Caco-2 (cell line): ENCODE results near the gene FAM3A. TPM values are rescaled to one million over a fixed set of nuclear protein-coding genes. Genes with fewer than 3 reads are reported as not detected.

Experiments
- BruUV-seq: library from RNA; stranded (reverse); fragments of 400-500 nt; replicated peaks from 2 replicates; lab custom pipeline; 2021; lab: Mats Ljungman, UMichigan
- CTCF ChIA-PET: fragments of 300-600 bp; sonication (Branson Sonifier 250); formaldehyde crosslinking; loops from one replicate; lab custom pipeline; 2022; ENCODE audit warnings: antibody characterized with exemption; lab: Charles Lee
- POLR2A ChIA-PET: fragments of 300-600 bp; sonication (Branson Sonifier 250); formaldehyde crosslinking; loops from one replicate; lab custom pipeline; 2022; ENCODE audit warnings: antibody characterized with exemption; lab: Charles Lee
- DNase-seq, 2 experiments: peaks; one replicate each; pipeline versions ENCODE4 v3.0.0 to v3.0.0-alpha.2; 2020 to 2022
- H3K27me3 ChIP-seq: replicated peaks from 2 replicates; pipeline ENCODE4 v1.6.0; 2011; ENCODE audit warnings: low read length; ENCODE audit not compliant: control insufficient read depth, insufficient read depth
- H3K36me3 ChIP-seq: 2 replicates; pipeline ENCODE4 v1.5.1; 2011; ENCODE audit warnings: low read length; ENCODE audit not compliant: control insufficient read depth, insufficient read depth
- H3K4me1 ChIP-seq: fragments of 250-450 bp; sonication (Bioruptor Pico); 2 replicates; pipeline ENCODE4 v1.5.1; 2020; ENCODE audit warnings: mild to moderate bottlenecking
- H3K4me3 ChIP-seq: 2 replicates; pipeline ENCODE4 v1.5.1; 2011; ENCODE audit warnings: low read depth, mild to moderate bottlenecking, control low read depth, low read length
- H3K9me3 ChIP-seq: fragments of 250-450 bp; sonication (Bioruptor Pico); 2 replicates; pipeline ENCODE4 v1.5.1; 2020; ENCODE audit warnings: mild to moderate bottlenecking, moderate library complexity
- H3K27ac Mint-ChIP-seq: one replicate; pipeline ENCODE4 v1.8.0; 2022; ENCODE audit warnings: mixed read lengths; ENCODE audit not compliant: unreplicated experiment
- H3K27me3 Mint-ChIP-seq: one replicate; pipeline ENCODE4 v1.8.0; 2022; ENCODE audit warnings: mixed read lengths; ENCODE audit not compliant: insufficient read depth, unreplicated experiment
- H3K36me3 Mint-ChIP-seq: one replicate; pipeline ENCODE4 v1.8.0; 2022; ENCODE audit warnings: mild to moderate bottlenecking, mixed read lengths; ENCODE audit not compliant: insufficient read depth, unreplicated experiment
- H3K4me1 Mint-ChIP-seq: one replicate; pipeline ENCODE4 v1.8.0; 2022; ENCODE audit warnings: low read depth, mixed read lengths; ENCODE audit not compliant: unreplicated experiment
- H3K4me3 Mint-ChIP-seq: one replicate; pipeline ENCODE4 v1.8.0; 2022; ENCODE audit warnings: mild to moderate bottlenecking, moderate library complexity, mixed read lengths; ENCODE audit not compliant: unreplicated experiment
- H3K9me3 Mint-ChIP-seq: one replicate; pipeline ENCODE4 v1.8.0; 2022; ENCODE audit warnings: mixed read lengths; ENCODE audit not compliant: unreplicated experiment
- intact Hi-C: fragments of 100-400 bp; cut with micrococcal nuclease; formaldehyde crosslinking; loops from one replicate; pipeline ENCODE4 v1.10.0; 2022; ENCODE audit not compliant: unreplicated experiment
- total RNA-seq: library from RNA; stranded (reverse); gene quantifications from 2 replicates; pipeline ENCODE4 v1.2.3, GENCODE V29; 2022
- TF ChIP-seq, protein P1 (sequence below), 2 experiments: fragments of 200-600 bp in 1 of 2; IDR thresholded peaks; 1 replicate in 1 of 2; 2 replicates in 1 of 2; pipeline versions ENCODE4 v1.5.1 to v1.8.0; 2011 to 2022; ENCODE audit warnings: antibody characterized with exemption in 1 of 2, control low read depth in 1 of 2, inconsistent platforms in 1 of 2, low read depth in 1 of 2, low read length in 1 of 2, mild to moderate bottlenecking in 1 of 2, moderate library complexity in 1 of 2; ENCODE audit not compliant: insufficient read depth in 1 of 2, severe bottlenecking in 1 of 2, unreplicated experiment in 1 of 2

The FAM3A gene
- total RNA-seq, 1 experiment from 2014 or later: 27.3 TPM

- POLR2A ChIA-PET: interaction anchor here (1.1 to 2.0 kb wide), 2 partner anchors 25 to 29 kb away, joined by 3 to 8 read pairs; partner anchors contain the start of genes SLC10A3 and UBL4A
- intact Hi-C loops: loop anchor here (5.0 kb wide), 1 partner anchor 38 kb away; the partner anchor contains the start of gene LAGE3
Observed at GRCh38 chrX:154515090-154515965, 704 bp downstream of the FAM3A start.

DNA sequence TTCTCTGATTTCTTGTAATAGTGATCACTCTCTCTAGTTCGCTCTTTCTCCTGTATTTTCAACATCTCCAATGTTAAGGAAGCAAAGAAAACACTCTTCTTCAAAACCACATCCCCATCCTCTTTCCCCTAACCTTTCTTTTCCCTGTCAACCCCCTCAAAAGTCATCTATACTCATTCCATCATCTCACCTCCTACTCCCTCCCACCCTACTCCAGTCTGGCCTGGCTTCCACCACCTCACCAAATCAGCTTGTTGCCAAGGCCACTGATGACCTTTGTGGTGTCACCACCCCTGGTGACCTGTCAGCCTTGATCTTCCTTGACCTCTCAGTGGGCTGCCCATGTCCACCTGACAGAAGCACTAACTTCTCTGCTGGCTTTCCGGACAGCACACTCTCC lies 2.3 kb downstream of the FAM3A start:
- Histone ChIP-seq H3K4me3 (no peak overlapping the region), H3K36me3 (no peaks in the 10 kb centered on the region), H3K4me1 (peaks cover 10% of the 10 kb centered on the region), H3K9me3 (no peaks in the 10 kb centered on the region), H3K27me3 (no peaks in the 10 kb centered on the region)
- BruUV-seq: no TSS peak
- ChIA-PET CTCF (no interaction called here), POLR2A (no interaction called here)
- Mint-ChIP-seq H3K36me3 (peaks cover 10% of the 10 kb centered on the region), H3K4me3 (no peak overlapping the region), H3K4me1 (peaks cover 6% of the 10 kb centered on the region), H3K27ac (no peak overlapping the region), H3K27me3 (no peaks in the 10 kb centered on the region), H3K9me3 (no peaks in the 10 kb centered on the region)
- intact Hi-C loops: no loop called here
- TF ChIP-seq, protein P1, sequence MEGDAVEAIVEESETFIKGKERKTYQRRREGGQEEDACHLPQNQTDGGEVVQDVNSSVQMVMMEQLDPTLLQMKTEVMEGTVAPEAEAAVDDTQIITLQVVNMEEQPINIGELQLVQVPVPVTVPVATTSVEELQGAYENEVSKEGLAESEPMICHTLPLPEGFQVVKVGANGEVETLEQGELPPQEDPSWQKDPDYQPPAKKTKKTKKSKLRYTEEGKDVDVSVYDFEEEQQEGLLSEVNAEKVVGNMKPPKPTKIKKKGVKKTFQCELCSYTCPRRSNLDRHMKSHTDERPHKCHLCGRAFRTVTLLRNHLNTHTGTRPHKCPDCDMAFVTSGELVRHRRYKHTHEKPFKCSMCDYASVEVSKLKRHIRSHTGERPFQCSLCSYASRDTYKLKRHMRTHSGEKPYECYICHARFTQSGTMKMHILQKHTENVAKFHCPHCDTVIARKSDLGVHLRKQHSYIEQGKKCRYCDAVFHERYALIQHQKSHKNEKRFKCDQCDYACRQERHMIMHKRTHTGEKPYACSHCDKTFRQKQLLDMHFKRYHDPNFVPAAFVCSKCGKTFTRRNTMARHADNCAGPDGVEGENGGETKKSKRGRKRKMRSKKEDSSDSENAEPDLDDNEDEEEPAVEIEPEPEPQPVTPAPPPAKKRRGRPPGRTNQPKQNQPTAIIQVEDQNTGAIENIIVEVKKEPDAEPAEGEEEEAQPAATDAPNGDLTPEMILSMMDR (IDR thresholded peaks at IDR 0.05; ENCODE audit: insufficient read depth in 1 of 2, low read depth in 1 of 2, low read length in 1 of 2, severe bottlenecking in 1 of 2, unreplicated experiment in 1 of 2): no peak
- no peak for DNase-seq

More at GRCh38 chrX:154515090-154515965, 704 bp downstream of the FAM3A start:
- Histone ChIP-seq H3K4me1 (peaks cover 10% of the 10 kb centered on the region), H3K9me3 (no peaks in the 10 kb centered on the region), H3K27me3 (no peaks in the 10 kb centered on the region), H3K4me3 (peak overlapping the region; percentile 79), H3K36me3 (no peaks in the 10 kb centered on the region)
- TSS peak; percentile 54 for BruUV-seq
- Mint-ChIP-seq H3K4me3 (peak overlapping the region; percentile 88), H3K27ac (peak overlapping the region; percentile 39), H3K4me1 (peaks cover 6% of the 10 kb centered on the region), H3K36me3 (peaks cover 10% of the 10 kb centered on the region), H3K9me3 (no peaks in the 10 kb centered on the region), H3K27me3 (no peaks in the 10 kb centered on the region)
- no peak for DNase-seq
- CTCF ChIA-PET: interaction anchor here (0.6 to 0.7 kb wide), 2 partner anchors 12 to 15 kb away, joined by 3 read pairs; no protein-coding TSS in a partner anchor
- TF ChIP-seq, protein P1 (IDR thresholded peaks at IDR 0.05; ENCODE audit: insufficient read depth in 1 of 2, low read depth in 1 of 2, low read length in 1 of 2, severe bottlenecking in 1 of 2, unreplicated experiment in 1 of 2): no peak

DNA sequence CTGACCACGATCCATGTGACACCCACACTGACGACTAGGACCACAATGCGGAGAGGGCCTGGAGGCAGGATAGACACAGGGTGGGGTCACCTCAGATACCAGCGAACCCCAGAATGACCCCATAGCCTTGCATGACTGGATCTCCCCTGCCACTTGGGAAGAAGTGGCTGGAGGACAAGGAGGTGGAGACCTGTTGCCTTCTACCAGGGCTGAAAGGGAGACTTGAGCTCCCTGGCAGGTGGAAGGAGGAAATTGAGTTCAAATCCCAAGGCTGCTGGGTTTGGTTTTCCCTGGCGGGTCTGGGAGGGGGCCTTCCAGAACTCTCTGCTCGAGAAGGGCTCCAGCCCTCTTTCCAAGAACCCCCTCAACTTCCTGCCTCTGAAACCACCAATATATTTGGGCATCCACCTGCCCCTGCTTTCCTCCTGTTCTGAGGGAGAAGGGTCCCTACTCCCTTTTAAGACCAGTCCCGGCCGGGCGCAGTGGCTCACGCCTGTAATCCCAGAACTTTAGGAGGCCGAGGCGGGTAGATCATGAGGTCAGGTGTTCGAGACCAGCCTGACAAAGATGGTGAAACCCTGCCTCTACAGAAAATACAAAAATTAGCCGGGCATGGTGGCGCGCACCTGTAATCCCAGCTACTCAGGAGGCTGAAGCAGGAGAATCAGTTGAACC lies 3.0 kb downstream of the FAM3A start:
- BruUV-seq: no TSS peak
- DNase-seq: no peak
- H3K4me3 Mint-ChIP-seq: no peak overlapping the region

More for the DNA sequence above, 3.0 kb downstream of the FAM3A start:
- H3K27me3 Mint-ChIP-seq: no peaks in the 10 kb centered on the region
- CTCF ChIA-PET: no interaction called here
- Histone ChIP-seq H3K4me3 (no peak overlapping the region), H3K27me3 (no peaks in the 10 kb centered on the region), H3K4me1 (peaks cover 10% of the 10 kb centered on the region), H3K36me3 (no peaks in the 10 kb centered on the region), H3K9me3 (no peaks in the 10 kb centered on the region)
- H3K9me3 Mint-ChIP-seq: no peaks in the 10 kb centered on the region
- POLR2A ChIA-PET: no interaction called here
- H3K36me3 Mint-ChIP-seq: peaks cover 10% of the 10 kb centered on the region
- H3K4me1 Mint-ChIP-seq: peaks cover 3% of the 10 kb centered on the region
- TF ChIP-seq, protein P1 (IDR thresholded peaks at IDR 0.05; ENCODE audit: insufficient read depth in 1 of 2, low read depth in 1 of 2, low read length in 1 of 2, severe bottlenecking in 1 of 2, unreplicated experiment in 1 of 2): no peak
- H3K27ac Mint-ChIP-seq: no peak overlapping the region
- intact Hi-C loops: no loop called here
